GM12875 (cell line): ENCODE measurements around the gene PSG5.
"Not testable (repeated sequence)": the region's sequence is repeated elsewhere in the genome, so short reads cannot be mapped to it uniquely, and the experiment has no call there.

Experiments used
- H3K4me3 ChIP-seq: one replicate; pipeline ENCODE4 v1.5.1; 2011; ENCODE audit warnings: low read depth, low read length, control low read depth
- CTCF ChIP-seq: IDR thresholded peaks from 2 replicates; pipeline ENCODE4 v1.5.1; 2011; ENCODE audit warnings: low read depth, mild to moderate bottlenecking, control low read depth, inconsistent platforms, low read length, moderate library complexity, borderline replicate concordance; ENCODE audit not compliant: insufficient read depth

PSG5 gene

GRCh38 chr19:43186311-43186935 lies at the start of gene PSG5:
Gene PSG5 (minus strand): TSS chr19:43186536. CDS start chr19:43186405, 131 bp downstream.
- not testable (repeated sequence) for H3K4me3 ChIP-seq

- H3K4me3 ChIP-seq, result not testable (repeated sequence)
Measured at GRCh38 chr19:43235686-43236085, 49.4 kb upstream of the PSG5 start.

- H3K4me3 ChIP-seq, result no peak overlapping the region
- no peak for TF ChIP-seq CTCF
Measured at GRCh38 chr19:43229315-43229714, 43.0 kb upstream of the PSG5 start.

GRCh38 chr19:43228730-43229129 lies 42.4 kb upstream of the PSG5 start:
- H3K4me3 ChIP-seq, result not testable (repeated sequence)

GRCh38 chr19:43226986-43227385 lies 40.6 kb upstream of the PSG5 start:
- not testable (repeated sequence) for H3K4me3 ChIP-seq

GRCh38 chr19:43224855-43225253 lies 38.5 kb upstream of the PSG5 start:
- no peak for TF ChIP-seq CTCF

GRCh38 chr19:43224201-43224854 lies 38.0 kb upstream of the PSG5 start:
- not testable (repeated sequence) for H3K4me3 ChIP-seq

More at GRCh38 chr19:43224855-43225253, 38.5 kb upstream of the PSG5 start:
- H3K4me3 ChIP-seq, result no peak overlapping the region

GRCh38 chr19:43221891-43222290 lies 35.6 kb upstream of the PSG5 start:
- not testable (repeated sequence) for H3K4me3 ChIP-seq

GRCh38 chr19:43219136-43219535 lies 32.8 kb upstream of the PSG5 start:
- H3K4me3 ChIP-seq, result not testable (repeated sequence)

- not testable (repeated sequence) for H3K4me3 ChIP-seq
Measured at GRCh38 chr19:43215881-43216280, 29.5 kb upstream of the PSG5 start.

GRCh38 chr19:43207991-43208390 lies 21.7 kb upstream of the PSG5 start:
- TF ChIP-seq CTCF, result no peak
- H3K4me3 ChIP-seq, result no peak overlapping the region

GRCh38 chr19:43207174-43207573 lies 20.8 kb upstream of the PSG5 start:
- not testable (repeated sequence) for H3K4me3 ChIP-seq

- not testable (repeated sequence) for H3K4me3 ChIP-seq
Measured at GRCh38 chr19:43205471-43206105, 19.3 kb upstream of the PSG5 start, which contains the start of gene PSG4. Gene PSG4 (minus strand): TSS chr19:43205638. CDS start chr19:43205536, 102 bp downstream.

GRCh38 chr19:43203611-43204010 lies 17.3 kb upstream of the PSG5 start:
- not testable (repeated sequence) for H3K4me3 ChIP-seq

- H3K4me3 ChIP-seq, result not testable (repeated sequence)
Measured at GRCh38 chr19:43201891-43202290, 15.6 kb upstream of the PSG5 start.

- H3K4me3 ChIP-seq, result not testable (repeated sequence)
Measured at GRCh38 chr19:43201337-43201801, 15.0 kb upstream of the PSG5 start.
